HG03139 (cell line): Measurements from ENCODE around the gene ITGB4.

Experiments used
- ATAC-seq: cut with Tn5 transposase; IDR thresholded peaks from one replicate; pipeline ENCODE4 v1.9.1; 2021; ENCODE audit not compliant: unreplicated experiment

The ITGB4 gene

DNA sequence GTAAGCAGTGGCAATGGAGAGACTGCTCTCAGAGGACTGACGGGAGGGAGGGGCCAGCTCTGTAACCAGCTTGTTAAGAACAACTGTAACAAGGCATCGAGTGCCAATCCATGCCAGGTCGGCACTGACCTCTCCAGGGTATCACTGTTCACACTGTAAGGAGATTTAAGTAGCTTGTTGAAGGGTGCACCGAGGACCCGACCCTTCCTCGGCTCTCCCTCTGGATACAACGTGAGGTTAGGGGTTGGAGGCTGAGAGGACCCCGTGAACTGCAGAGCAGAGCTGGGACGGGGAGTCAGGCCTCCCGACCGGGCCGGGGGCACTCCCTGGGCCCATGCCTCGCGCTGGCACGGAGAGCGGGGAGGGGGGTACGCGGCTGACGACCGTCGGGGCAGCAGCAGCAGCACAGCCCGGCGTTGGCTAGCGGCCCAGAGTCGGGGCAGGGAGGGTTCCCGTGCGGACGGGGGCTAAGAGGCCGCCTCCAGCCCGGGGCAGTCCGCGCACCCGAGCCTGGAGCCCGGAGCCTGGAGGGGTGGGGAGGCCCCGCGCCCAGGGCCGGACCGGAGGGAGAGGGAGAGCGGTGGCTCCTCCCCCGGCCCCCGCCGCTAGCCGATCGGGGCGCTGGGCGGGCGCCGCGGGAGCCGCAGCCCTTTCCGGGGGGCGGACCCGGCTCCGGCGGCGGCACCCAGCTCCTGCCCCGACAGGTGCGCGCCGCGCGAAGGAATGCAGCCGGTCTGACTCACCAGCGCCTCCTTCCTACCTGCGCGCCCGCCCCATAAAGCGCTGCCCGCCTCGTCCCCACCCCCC lies at the start of gene ITGB4:
TSS of gene ITGB4 (plus strand) at position 804 of the 807 bp plus-strand sequence. CDS start 3,245 bp downstream, outside the sequence.
- ATAC-seq: no peak

DNA sequence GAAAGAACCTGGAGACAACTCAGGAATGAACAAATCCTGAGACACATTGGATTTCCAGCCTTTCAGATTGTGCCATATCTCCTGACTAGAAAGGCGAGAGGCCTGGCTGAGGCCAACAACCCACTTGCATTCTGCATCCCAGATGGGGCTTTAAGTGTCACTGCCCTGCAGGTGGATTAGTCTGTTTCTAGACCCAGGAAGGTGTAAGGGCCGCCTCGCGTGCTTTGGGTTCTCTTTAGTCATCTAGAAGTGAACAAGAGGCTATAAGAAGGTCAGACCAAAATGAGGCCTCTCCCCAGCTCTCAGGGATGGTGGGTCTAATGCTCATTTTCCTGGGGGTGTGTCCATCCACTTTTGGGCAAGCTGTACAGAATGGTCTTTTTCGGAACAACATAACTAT lies 49.2 kb upstream of the ITGB4 start:
- no peak for ATAC-seq

DNA sequence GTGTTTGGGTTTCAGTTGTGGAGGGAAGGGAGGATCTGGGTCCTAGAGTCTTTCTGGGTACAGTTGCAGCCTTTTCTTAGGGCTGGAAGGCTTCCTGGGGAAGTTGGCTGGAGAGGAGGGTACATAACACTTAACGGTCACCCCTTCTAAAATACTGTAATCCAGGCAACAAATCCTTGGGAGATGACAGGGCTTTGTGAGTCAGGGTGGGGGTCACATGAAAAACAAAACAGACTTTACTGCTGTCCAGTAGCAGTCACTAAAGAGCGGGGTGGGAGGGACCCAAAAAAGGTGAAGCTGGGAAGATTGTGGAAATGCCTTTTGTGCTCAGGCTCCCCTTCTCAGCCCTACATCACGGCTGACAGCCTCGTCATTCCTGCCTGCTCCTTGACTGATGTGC lies 47.8 kb upstream of the ITGB4 start:
- ATAC-seq: no peak

DNA sequence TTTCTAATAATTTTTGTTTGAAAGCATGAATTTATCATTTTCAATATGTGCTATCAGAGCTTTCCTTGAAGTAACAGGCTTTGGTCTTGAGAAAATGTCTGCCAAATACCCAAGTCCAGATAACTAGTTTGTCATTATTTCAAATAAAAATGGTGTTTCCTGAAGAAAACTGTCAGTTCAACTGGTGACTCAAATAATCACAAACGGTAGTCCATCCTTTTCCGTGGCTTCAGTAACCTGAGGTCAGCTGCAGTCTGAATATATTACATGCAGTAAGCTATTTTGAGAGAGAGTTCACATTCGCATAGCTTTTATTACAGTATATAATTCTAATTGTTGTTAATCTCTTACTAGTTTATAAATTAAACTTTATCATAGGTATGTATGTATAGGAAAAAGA lies 44.8 kb upstream of the ITGB4 start:
- no peak for ATAC-seq

DNA sequence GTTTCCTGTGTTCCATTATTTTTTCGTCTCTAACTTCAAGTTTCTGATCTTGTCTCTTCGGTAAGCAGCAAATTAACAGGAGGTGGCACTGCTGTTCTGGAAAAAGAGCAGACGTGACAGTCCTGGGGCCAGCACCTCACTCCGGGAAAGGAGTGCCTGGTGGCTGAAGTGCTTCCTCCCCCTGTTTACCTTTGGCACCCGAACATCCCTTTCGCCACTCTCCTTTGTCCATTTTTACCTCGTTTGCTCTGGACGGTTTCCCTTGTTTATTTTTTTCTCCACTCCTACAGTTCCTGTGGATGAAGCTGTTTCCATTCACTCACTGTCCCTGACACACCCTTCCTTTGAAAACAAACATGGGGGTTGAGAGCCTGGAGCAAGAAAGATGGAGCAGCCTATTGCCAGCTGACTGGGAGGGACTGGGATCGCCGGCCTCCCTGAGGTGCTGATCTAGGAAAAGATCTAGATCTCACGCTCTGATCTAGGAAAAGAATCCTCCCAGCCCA lies 41.5 kb upstream of the ITGB4 start:
- no peak for ATAC-seq

GRCh38 chr17:75680431-75680830 lies 40.8 kb upstream of the ITGB4 start:
- no peak for ATAC-seq

- ATAC-seq: no peak
Observed at GRCh38 chr17:75681289-75681688, 40.0 kb upstream of the ITGB4 start.

GRCh38 chr17:75683583-75683982 lies 37.7 kb upstream of the ITGB4 start:
- ATAC-seq: no peak

GRCh38 chr17:75684249-75684648 lies 37.0 kb upstream of the ITGB4 start:
- ATAC-seq: no peak

GRCh38 chr17:75684924-75685323 lies 36.3 kb upstream of the ITGB4 start:
- ATAC-seq: no peak

GRCh38 chr17:75685499-75685898 lies 35.8 kb upstream of the ITGB4 start:
- no peak for ATAC-seq

- ATAC-seq: no peak
Observed at GRCh38 chr17:75688209-75688825, 32.9 kb upstream of the ITGB4 start.

DNA sequence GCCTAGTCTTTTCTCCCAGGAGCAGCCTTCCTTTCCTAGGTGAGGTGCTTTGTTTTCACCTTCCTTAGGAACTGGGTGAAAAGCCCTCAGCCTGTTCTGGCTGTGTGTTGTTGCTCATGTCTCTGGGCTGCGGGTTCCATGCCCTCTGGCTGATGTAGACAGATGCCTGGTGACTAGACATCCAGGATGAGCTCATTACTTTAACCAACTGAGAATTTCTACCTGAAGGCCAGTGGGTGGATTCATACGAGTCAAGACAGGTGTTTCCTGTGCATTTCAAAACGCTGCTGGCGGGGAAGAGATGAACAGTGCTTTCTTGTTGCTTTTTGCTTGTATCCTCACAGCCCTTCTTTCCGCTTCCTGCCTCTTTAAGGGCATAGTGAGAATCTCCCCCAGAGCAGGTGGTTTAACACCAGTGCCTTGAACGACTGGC lies 31.8 kb upstream of the ITGB4 start:
- ATAC-seq: no peak

DNA sequence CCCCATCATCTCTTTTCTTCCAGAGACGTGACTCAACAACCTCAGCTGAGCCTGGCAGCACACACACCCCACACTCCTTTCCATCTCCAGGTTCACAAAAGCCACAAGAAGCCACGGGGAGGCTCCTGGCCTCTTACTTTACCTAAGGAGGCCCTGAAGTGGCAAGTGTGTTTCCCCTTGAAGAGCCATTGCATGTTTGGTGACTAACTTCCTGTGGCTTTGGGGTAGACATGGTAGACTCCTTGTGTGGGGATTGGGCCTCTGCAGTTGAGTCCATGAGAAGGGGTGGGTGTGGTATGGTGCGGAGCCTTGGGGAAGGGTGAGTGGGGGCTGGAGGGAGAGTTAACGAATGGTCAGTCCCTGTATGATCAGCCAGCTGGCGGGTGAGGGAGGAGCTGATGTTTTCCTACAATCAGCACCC lies 29.9 kb upstream of the ITGB4 start:
- ATAC-seq: no peak

GRCh38 chr17:75691801-75692626 lies 29.2 kb upstream of the ITGB4 start:
- ATAC-seq: no peak

- no peak for ATAC-seq
Observed at GRCh38 chr17:75692976-75693375, 28.3 kb upstream of the ITGB4 start.

GRCh38 chr17:75693500-75694481 lies 27.5 kb upstream of the ITGB4 start:
- ATAC-seq: no peak

DNA sequence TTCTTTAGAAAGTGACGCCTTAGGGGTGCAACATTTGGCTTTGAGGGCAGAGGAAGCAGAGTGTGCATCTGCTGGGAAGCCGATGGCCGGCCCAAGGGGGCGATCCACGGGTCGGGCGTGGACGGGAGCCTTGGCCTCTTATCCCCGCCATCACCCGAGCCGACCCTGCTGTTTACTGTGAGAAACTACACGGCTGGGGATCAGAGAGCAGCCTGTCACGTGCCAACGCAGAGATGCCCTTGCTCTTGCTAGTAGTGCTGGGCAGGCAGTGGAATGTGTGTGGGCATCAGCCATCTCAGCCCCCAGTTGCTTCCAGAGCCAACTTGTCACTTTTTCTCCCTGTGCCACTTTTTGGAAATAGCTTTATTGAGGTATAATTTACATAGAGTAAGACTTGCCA lies 26.7 kb upstream of the ITGB4 start:
- ATAC-seq: no peak

DNA sequence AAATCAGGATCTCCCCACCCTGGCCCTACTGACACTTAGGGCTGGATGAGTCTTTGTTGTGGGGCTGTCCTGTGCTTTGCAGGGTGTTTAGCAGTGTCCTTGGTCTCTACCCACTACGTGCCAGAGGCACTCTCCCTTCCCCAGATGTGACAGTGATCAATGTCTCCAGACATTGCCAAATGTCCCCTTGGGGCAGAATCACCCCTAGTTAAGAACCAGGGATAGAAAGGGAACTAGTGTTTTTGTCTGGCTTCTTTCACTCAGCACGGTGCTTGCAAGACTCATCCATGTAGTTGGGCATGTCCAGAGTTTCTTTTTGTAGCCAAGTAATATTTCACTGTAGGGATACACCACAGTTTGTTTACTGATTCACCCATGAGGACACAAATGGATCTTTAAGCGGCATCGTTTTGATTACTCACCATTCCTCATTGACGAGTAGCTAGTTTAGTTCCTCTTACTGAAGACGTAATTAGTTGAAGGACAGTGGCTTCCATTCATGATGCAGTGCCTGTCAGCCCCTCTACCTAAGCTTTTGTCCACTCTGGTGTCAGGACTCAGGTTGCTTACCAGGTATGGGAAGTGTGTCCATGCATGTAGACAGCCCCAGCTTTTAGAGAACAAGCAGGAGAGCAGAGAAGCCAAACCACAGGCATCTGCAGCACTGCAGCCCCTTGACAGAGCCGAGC lies 26.0 kb upstream of the ITGB4 start:
- ATAC-seq: no peak

- no peak for ATAC-seq
Observed at GRCh38 chr17:75695830-75696271, 25.4 kb upstream of the ITGB4 start.
